Activated CD8-positive, alpha-beta T cell treated with anti-CD3 and anti-CD28 coated beads for 36 hours (primary cell): ENCODE measurements around the gene RABGAP1L. TPM values are rescaled to one million over a fixed set of nuclear protein-coding genes. Genes with fewer than 3 reads are reported as not detected.
A peak's percentile ranks its signal among the peaks of the same experiment; 100 is the strongest.

ENCODE experiments used
- ATAC-seq: fragments of 200-7000 bp; cut with Tn5 transposase; one replicate; pipeline ENCODE4 v1.10.0; 2021; ENCODE audit warnings: mild to moderate bottlenecking, moderate library complexity
- CTCF ChIA-PET: fragments of 350-600 bp; sonication (Branson Sonifier 250); formaldehyde crosslinking; loops from one replicate; lab custom pipeline; 2021; ENCODE audit warnings: antibody characterized with exemption; lab: Charles Lee
- POLR2A ChIA-PET: fragments of 350-600 bp; sonication (Branson Sonifier 250); formaldehyde crosslinking; loops from one replicate; lab custom pipeline; 2021; ENCODE audit warnings: antibody characterized with exemption; lab: Charles Lee
- DNase-seq: peaks from one replicate; pipeline ENCODE4 v3.0.0-alpha.2; 2020
- H3K27ac Mint-ChIP-seq: one replicate; pipeline ENCODE4 v1.8.0; 2021; ENCODE audit warnings: mild to moderate bottlenecking, mixed read lengths
- H3K27me3 Mint-ChIP-seq: one replicate; pipeline ENCODE4 v1.8.0; 2021; ENCODE audit warnings: mixed read lengths
- H3K36me3 Mint-ChIP-seq: one replicate; pipeline ENCODE4 v1.8.0; 2021; ENCODE audit warnings: low read depth, mixed read lengths
- H3K4me1 Mint-ChIP-seq: one replicate; pipeline ENCODE4 v1.8.0; 2021; ENCODE audit warnings: low read depth, mixed read lengths
- H3K4me3 Mint-ChIP-seq: one replicate; pipeline ENCODE4 v1.8.0; 2021; ENCODE audit warnings: mild to moderate bottlenecking, moderate library complexity, mixed read lengths
- H3K9me3 Mint-ChIP-seq: one replicate; pipeline ENCODE4 v1.8.0; 2021; ENCODE audit warnings: mixed read lengths
- intact Hi-C: fragments of 100-400 bp; cut with micrococcal nuclease; formaldehyde crosslinking; loops from one replicate; pipeline ENCODE4 v1.10.0; 2022
- total RNA-seq, 2 experiments: library from RNA; stranded (reverse); gene quantifications; one replicate each; pipeline ENCODE4 v1.2.3, GENCODE V29; 2021
- TF ChIP-seq, protein P1 (sequence below): fragments of 200-600 bp; IDR thresholded peaks from one replicate; pipeline ENCODE4 v1.8.0; 2022; ENCODE audit warnings: antibody characterized with exemption, mild to moderate bottlenecking

RABGAP1L gene
- total RNA-seq, 2 experiments from 2014 or later = 26.9 to 29.4 TPM

DNA sequence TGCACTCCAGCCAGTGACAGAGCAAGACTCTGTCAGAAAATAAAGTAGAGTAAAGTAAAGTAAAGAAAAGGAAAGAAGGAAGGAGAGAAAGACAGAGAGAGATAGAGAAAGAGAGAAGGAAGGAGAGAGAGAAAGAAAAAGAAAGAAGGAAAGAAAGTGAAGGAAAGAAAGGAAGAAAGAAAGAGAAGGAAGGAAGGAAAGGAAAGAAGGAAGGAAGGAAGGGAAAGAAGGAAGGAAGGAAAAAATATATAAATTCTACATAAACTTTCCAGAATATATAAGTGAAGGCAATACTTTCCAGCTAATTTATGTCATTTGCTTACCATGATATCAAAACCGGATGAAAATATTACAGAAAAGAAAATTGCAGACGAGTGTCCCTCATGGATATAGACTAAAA lies 216.7 kb downstream of the RABGAP1L start:
- CTCF ChIA-PET = no interaction called here
- POLR2A ChIA-PET = no interaction called here
- DNase-seq (no peak), ATAC-seq (no peak)
- no peak overlapping the region for H3K27ac Mint-ChIP-seq
- no peaks in the 10 kb centered on the region for H3K9me3 Mint-ChIP-seq
- H3K27me3 Mint-ChIP-seq = no peaks in the 10 kb centered on the region
- H3K4me1 Mint-ChIP-seq = no peaks in the 10 kb centered on the region
- peaks cover 3% of the 10 kb centered on the region for H3K36me3 Mint-ChIP-seq
- intact Hi-C loops = no loop called here
- TF ChIP-seq, protein P1, sequence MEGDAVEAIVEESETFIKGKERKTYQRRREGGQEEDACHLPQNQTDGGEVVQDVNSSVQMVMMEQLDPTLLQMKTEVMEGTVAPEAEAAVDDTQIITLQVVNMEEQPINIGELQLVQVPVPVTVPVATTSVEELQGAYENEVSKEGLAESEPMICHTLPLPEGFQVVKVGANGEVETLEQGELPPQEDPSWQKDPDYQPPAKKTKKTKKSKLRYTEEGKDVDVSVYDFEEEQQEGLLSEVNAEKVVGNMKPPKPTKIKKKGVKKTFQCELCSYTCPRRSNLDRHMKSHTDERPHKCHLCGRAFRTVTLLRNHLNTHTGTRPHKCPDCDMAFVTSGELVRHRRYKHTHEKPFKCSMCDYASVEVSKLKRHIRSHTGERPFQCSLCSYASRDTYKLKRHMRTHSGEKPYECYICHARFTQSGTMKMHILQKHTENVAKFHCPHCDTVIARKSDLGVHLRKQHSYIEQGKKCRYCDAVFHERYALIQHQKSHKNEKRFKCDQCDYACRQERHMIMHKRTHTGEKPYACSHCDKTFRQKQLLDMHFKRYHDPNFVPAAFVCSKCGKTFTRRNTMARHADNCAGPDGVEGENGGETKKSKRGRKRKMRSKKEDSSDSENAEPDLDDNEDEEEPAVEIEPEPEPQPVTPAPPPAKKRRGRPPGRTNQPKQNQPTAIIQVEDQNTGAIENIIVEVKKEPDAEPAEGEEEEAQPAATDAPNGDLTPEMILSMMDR = no peak
- no peak overlapping the region for H3K4me3 Mint-ChIP-seq

DNA sequence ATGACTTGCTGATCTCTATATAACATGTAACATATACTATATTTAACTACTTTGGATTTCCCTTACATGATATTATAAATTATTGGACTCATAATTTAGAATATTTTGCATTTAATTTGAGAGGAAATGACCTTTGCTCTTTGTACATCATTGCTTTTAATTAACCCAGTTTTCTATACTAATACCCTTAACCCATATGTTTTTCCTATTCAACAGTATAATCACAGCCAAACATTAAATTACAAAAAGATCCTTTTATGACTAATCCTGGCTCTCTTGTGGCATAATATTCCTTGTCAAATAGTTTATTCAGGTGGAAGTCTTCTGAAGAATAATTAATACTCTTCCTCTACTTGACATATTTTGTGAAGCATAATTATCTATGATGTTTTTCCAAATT lies 232.4 kb downstream of the RABGAP1L start:
- Mint-ChIP-seq H3K27ac (no peak overlapping the region), H3K36me3 (peaks cover 27% of the 10 kb centered on the region), H3K27me3 (no peaks in the 10 kb centered on the region), H3K4me3 (no peak overlapping the region), H3K9me3 (peaks cover 1% of the 10 kb centered on the region), H3K4me1 (no peaks in the 10 kb centered on the region)
- POLR2A ChIA-PET = no interaction called here
- no peak for DNase-seq
- ATAC-seq = no peak
- intact Hi-C loops = no loop called here
- TF ChIP-seq, protein P1 = no peak
- CTCF ChIA-PET = no interaction called here

DNA sequence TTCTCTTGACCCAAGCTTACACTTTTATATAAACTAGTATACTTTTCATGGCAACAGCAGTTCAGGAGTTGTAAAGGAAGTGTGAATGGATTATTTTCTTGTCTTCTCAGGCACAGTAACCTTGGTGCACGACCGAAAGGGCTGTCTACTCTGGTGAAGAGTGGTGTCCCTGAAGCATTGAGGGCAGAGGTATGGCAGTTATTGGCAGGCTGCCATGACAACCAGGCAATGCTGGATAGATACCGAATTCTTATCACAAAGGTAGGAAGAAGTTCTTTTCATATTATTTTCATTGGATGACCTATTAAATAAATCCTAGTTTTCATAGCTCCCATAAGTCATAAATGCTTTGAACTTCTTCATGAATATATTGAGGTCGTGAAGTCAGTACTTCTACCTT lies 234.6 kb downstream of the RABGAP1L start:
- ATAC-seq (no peak), DNase-seq (no peak)
- no peak overlapping the region for H3K27ac Mint-ChIP-seq
- ChIA-PET POLR2A (no interaction called here), CTCF (no interaction called here)
- H3K9me3 Mint-ChIP-seq = peaks cover 1% of the 10 kb centered on the region
- TF ChIP-seq, protein P1 = no peak
- H3K27me3 Mint-ChIP-seq = no peaks in the 10 kb centered on the region
- intact Hi-C loops = no loop called here
- H3K36me3 Mint-ChIP-seq = peaks cover 39% of the 10 kb centered on the region
- H3K4me3 Mint-ChIP-seq = no peak overlapping the region
- peaks cover 11% of the 10 kb centered on the region for H3K4me1 Mint-ChIP-seq

DNA sequence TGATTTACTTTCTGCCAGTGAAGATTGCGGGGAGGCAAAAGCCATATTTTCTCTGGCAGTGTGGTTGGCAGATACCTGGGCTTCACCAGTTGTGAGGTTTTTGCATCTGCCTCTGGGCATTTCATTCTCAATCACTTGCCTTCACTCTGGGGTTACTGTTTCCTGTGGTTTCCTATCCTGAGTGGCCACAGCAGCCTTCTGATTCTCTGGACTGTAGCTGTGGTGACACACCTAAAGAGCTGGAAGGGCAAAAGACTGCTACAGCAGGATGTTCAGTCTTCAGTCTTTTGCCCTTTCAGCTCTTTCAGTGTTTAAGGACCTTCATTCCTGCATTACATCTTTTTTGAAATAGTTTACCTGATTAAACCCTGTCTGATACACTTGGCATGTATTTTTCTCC lies 237.9 kb downstream of the RABGAP1L start:
- intact Hi-C loops = no loop called here
- ChIA-PET CTCF (interaction anchor here (1.0 kb wide), 1 partner anchor 135 kb away, joined by 3 read pairs; no protein-coding TSS in a partner anchor), POLR2A (no interaction called here)
- Mint-ChIP-seq H3K4me3 (no peak overlapping the region), H3K4me1 (peaks cover 11% of the 10 kb centered on the region), H3K9me3 (peaks cover 4% of the 10 kb centered on the region), H3K27ac (peak overlapping the region; percentile 13), H3K36me3 (peaks cover 47% of the 10 kb centered on the region), H3K27me3 (no peaks in the 10 kb centered on the region)
- TF ChIP-seq, protein P1 = no peak
- DNase-seq (no peak), ATAC-seq (no peak)

DNA sequence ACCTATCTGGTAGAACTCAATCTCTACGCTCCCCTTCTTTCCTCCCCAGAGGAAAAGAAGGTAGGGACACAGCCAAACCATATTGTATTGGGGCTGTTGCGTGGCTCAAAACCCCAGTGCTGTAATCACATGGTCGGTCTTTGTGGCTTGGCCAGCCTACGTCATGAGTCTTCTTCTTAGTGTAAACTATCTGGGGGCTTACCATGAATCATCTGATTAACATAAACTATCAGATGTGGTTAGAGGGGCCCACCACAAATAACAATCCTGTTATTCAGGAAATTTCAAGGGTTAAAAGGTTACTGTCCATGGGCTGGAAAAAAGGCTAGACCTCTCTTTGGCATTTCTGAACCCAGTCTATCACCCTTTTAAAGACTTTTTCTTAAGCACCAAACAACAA lies 238.9 kb downstream of the RABGAP1L start:
- Mint-ChIP-seq H3K27me3 (no peaks in the 10 kb centered on the region), H3K4me1 (peaks cover 11% of the 10 kb centered on the region), H3K36me3 (peaks cover 41% of the 10 kb centered on the region), H3K9me3 (peaks cover 2% of the 10 kb centered on the region), H3K27ac (no peak overlapping the region), H3K4me3 (no peak overlapping the region)
- intact Hi-C loops = no loop called here
- TF ChIP-seq, protein P1 = no peak
- POLR2A ChIA-PET = no interaction called here
- CTCF ChIA-PET = interaction anchor here (1.0 kb wide), 1 partner anchor 136 kb away, joined by 3 read pairs; no protein-coding TSS in a partner anchor
- ATAC-seq (no peak), DNase-seq (peak; percentile 45)
